ENCODE measurements around the gene SAT1.

The SAT1 gene

DNA sequence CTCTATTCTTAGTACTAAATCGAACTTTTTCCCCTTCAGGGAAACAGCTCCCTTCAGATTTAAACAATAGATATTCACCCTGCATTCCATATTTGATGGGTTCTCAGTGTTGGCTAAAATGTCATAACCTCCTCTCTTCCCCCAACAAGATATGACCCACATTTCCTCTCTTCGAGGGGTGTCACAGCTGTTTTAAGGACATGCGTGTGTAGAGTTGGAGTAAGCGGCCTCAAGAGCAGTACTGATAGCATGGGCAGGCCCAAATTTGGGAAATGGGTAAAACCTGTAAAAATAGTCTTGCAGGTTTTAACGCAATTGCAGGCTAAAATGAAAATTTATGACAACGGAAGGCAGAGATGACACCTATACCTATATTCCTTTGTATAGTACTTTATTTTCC, 28.7 kb downstream of the SAT1 start:
- no peak for DNase-seq

DNA sequence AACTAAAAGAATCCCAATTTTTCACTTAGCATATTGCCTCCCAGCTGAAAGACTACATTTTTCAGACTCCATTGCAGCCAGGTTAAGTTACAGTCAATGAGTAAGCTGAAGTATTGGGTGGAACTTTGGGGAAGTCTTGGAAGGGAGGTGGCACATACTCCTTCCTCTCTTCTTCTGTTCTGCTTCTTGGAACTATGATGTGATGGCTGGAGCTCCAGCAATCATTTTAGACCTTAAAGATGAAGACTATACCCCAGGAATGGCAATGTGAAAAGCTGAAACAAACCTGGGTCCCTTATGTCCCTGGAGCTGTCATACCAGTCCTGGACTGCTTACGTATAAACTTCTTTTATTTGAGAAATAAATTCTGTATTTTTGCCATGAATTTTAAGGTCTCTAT, 30.8 kb downstream of the SAT1 start:
- no peak for DNase-seq

DNA sequence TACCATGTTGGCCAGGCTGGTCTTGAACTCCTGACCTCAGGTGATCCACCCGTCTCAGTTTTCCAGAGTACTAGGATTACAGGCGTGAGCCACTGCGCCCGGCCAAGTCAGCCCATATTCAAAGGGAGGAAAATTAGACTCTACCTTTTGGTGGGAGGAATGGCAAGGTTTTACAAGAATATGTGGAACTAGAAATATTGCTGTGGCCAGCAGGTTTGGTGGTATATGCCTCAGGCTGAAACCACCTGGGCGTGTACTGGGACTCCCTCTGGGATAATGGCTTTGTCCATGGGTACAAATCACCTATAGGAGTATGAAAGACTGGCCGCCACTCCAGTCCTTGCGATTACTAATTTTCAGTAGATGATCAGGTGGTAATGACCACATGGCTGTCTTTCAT, 32.4 kb downstream of the SAT1 start:
- no peak for DNase-seq

DNA sequence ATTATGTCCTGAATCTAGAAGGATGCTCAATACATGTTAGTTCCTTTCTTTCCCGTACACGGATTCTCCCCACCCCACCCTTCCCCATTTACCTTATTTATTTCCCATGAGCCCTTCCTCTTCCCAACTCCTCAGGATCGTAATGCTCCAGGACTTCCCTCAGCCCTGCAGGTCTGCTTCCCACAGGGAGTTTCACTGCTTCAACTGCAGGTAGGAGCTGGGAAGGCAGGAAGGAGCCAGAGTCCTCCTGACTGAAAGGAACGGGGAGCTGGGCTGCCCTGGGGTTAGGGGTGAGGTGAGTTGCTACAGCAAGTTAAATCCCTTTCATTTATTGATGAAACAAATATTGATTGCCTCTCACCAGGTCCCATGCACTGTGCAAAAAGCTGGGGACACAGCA, 33.2 kb downstream of the SAT1 start:
- no peak for DNase-seq

DNA sequence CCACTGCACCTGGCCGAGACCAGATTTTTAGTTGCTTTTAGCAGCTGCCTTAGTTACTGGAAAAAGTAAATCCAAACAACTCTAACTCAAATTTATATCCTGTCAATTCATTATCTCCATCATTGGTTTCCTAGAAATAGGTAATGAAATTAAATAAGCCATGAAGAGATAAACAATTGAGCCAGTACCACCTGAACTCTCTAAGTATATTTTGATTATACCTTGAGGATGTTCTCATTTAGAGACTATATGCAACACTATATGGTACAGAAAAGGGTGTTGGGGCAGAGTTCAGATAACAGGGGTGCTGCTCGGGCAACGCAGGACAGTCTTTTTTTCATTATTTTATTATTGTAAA, 35.0 kb downstream of the SAT1 start:
- no peak for DNase-seq

DNA sequence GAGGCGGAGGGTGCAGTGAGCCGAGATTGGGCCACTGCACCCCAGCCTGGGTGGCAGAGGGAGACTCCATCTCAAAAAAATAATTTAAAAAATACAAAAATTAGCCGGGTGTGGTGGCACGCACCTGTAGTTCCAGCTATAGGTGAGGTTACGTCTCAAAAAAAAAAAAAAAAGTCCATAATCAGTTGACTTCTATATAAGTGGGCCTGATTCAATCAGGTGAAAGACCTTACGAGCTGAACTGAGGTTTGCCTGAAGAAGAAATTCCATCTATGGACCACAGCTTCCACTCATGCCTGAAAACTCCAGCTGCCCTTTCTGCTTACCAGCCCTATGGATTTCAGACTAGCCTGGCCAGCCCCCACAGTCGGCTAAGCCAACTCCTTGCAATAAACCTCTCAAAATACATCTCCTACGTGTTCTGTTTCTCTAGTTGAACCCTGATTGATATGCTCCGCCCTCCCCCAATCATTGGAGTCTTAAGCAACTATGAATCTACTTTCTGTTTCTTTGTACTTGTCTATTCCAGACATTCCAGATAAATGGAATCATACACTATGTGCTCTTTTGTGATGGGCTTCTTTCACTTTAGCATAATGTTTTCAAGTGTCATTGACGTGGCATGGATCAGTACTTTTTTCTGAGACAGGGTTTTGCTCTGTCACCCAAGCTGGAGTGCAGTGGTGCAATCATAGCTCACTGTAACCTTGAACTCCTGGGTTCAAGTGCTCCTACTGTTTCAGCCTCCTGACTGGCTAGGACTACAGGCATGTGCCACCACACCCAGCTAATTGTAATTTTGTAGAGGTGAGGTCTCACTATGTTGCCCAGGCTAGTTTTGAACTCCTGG, 36.6 kb downstream of the SAT1 start:
- DNase-seq, result no peak

DNA sequence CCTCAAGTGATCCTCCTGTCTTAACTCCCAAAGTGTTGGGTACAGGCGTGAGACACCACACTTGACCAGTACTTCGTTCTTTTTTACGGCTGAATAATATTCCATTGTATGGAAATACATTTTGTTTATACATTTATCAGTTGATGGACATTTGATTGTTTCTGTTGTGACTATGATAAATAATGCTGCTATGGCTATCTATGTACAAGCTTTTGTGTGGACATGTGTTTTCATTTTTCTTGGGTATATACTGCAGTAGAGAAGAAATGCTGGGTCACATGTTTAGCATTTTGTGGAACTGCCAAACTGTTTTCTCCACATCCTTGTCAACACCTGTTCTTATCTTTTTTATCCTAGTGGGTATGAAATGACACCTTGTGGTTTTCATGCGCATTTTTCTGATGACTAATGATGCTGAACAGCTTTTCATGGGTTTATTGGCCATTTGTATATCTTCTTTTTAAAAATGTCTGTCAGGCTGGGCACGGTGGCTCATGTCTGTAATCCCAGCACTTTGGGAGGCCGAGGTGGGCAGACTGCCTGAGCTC, 37.3 kb downstream of the SAT1 start:
- DNase-seq, result no peak

DNA sequence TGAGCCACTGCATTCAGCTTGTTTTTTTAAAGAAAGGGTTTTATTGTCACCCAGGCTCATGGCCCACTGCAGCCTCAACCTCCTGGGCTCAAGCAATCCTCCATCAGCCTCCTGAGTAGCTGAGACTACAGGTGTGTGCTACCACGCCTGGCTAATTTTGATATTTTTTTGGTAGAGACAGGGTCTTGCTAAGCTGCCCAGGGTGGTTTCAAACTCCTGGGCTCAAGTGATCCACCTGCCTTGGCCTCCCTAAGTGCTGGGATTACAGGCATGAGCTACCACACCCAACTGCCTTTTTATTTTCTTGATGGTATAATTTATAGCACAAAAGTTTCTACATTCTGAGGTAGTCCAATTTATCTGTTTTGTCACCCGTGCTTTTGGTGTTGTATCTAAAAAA, 38.9 kb downstream of the SAT1 start:
- no peak for DNase-seq

DNA sequence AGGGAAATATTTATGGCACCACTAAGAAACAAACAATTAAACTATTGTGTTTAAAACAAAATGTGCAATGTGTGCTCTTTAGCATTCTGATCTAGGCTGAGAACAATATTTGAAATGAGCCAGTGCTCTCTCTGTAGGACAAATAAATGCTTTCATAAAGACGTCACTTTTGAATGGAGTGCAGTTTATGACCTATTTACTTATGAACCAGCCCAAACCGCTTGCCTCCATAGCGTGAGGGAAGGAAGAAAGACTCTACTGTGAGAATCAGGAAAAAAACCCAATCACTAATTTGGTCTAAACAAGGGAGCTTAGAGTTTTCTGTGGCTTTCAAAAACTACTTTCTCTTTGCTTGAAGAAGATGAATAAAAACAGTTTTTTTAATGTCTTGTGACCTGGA, 39.4 kb downstream of the SAT1 start:
- no peak for DNase-seq

DNA sequence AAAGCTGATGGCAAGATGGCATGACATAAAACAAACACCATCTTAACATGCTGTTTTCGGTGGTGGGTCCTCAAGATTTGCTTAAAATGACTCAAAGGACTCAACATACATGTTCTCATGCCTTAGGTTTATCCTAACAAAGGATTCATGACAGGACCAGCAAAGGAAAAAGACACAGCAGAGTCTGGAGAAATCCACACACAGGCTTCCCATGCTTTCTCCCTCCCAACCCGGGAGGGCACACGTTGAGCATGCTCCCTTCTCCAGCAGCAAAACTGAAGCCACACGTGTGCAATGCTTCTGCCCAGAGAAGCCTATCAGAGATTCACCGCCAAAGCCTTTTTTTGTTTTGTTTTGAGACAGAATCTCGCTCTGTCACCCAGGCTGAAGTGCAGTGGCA, 39.9 kb downstream of the SAT1 start:
- DNase-seq, result no peak

DNA sequence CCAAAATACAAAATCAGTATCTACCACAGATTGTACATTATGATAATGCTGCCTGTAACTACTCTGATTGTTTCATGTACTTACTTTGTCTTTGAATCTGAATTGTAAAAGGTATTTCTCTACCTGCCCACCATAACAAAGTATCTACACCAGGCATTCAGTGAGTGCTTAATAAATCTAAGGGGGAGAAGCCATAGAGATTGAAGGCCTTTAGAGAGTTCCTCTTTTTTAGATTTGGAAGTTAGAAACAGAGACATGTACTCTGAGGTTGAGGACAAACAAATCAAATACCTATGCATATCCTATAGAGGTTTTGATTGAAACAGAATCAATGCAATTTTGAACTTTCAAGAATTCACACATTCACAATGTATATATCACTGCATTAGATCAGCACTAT, 42.7 kb downstream of the SAT1 start:
- DNase-seq, result no peak

DNA sequence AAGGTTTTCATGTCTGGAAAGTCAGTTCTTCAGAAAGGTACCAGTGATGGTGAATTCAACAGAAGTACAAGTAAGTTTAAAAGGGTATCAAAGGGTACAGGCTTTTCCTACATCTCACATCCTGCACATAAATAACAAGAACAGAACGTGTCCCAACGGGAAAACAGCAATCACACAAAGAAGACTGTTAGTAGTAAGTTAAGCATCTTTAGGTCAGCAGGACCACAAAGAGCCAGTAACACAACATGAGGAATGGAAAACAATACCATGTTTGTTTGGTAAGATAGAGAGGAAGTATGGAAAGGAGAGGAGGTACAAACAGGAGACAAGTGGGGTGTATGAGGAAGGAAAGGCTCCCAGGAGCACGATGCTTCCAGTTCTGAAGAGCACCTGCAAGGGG, 43.2 kb downstream of the SAT1 start:
- DNase-seq, result no peak

DNA sequence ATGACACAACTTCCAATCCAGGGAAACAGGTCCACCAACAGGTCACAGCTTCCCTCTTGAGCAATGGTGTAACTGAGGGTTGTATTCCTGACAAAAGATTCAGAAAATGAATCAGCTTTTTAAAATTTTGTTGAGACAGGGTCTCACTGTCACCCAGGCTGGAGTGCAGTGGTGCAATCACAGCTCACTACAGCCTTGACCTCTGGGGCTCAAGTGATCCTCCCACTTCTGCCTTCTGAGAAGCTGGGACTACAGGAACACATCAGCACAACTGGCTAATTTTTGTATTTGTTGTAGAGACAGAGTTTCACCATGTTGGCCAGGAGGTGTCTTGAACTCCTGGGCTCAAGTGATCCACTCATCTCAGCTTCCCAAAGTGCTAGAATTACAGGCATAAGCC, 43.7 kb downstream of the SAT1 start:
- DNase-seq, result no peak

DNA sequence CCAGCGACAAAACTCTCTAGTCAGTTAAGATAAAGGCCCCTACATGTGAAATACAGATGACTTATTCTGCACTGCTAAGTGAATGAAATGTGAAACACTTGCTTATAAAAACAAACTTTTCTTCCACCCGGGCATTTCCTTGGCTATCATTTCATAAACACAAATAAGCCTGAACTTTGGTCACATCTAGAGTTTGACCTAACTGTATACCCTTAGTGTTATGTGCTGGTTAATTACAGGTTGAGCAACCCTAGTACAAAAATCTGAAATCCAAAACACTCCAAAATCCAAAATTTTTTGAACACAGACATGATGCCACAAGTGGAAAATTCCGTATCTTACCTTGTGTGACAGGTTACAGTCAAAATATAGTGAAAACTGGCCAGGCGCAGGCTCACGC, 45.9 kb downstream of the SAT1 start:
- DNase-seq, result no peak

DNA sequence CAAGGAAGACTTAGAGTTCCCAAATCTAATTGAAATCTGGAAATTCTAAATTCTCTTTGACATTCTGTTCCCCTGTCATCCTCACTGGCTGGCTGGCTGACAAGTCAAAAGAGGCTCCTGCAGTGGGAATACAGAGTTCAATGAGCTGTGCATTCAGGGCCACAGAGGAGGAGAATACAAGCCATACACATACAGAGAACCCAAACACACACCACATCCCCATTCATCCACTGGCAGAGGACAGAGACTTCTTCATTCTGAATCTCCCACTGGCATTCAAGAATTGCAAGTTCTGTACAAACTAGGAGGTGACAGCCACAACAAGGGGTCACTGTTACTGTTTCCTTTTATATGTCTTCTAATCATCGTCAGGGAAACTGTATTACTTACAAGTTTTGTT, 49.7 kb downstream of the SAT1 start:
- DNase-seq, result no peak
